Nucleus accumbens (tissue), 56 donors: Measurements from ENCODE around the gene FCHSD2.
"Not testable (repeated sequence)": the region's sequence is repeated elsewhere in the genome, so short reads cannot be mapped to it uniquely, and the experiment has no call there.

ENCODE experiments used
- DNase-seq, 56 donors: peaks; one replicate each; lab custom pipeline; 2025; lab: John Stamatoyannopoulos, UW

The FCHSD2 gene

DNA sequence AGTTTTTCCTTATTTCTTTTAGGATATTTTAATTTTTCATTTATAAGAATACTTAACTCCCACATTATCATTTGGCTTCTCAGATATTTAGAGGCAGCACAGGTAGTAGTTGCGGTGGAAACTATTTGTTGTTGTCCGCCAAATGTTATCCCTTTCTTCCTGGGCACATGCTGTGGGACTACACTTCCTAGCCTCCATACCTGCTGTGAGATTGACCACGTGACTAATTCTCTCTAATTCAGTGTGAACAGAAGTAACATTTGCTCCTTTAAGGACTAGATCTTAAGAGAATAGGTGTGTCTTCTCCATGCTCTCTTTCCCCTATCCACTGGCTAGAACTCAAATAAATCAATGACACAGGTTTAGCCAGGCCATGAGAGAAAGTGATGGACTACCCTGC lies 191.4 kb downstream of the FCHSD2 start:
- no peak for DNase-seq

DNA sequence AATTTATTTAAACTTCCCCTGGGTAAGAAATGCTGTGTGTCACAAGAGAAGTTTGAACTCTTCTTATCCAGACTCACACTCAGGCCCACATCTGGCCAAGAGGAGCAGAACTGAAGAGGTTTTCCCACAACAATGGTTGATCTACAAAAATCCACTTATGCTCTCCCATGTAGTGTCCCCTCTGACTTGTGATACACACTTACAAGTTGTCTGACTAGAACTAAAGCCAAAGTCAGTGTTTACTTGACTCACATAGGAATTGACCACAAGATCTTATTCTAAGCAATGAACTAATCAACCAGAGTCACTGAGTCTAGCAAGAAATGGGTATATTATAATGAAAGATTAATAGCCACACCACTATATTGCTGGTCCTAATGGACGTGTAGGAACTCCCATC lies 194.9 kb downstream of the FCHSD2 start:
- DNase-seq, result no peak

DNA sequence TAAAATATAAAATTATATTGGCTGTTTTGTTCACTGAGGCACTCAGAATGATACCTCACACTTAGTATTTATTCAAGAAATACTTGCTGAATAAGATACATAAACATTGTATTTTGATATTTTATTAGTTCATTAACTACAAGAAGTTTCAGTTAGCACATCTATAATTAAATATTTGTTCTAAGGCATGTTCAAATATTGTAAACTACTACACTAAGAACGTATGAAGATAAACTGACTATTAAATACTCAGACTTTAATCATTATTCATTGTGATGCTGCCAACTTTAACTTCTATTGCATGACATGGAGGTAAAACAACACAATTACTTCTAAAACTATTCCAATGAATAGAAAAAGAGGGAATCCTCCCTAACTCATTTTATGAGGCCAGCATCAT lies 198.5 kb downstream of the FCHSD2 start:
- DNase-seq, result no peak

DNA sequence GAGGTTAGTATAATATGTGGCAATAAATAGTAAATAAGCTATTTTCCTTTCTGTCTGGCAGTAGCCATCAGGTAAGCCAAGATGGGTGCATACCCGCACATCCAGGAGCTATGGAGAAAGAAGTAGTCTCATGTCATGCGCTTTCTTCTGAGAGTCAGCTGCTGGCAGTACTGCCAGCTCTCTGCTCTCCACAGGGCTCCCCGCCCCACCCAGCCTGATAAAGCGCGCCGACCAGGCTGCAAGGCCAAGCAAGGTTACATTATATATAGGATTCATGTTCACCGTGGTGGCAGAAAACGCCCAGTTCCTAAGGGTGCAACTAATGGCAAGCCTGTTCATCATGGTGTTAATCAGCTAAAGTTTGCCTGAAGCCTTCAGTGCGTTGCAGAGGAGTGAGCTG lies 201.7 kb downstream of the FCHSD2 start:
- DNase-seq, result no peak

GRCh38 chr11:72939031-72939430 lies 203.1 kb downstream of the FCHSD2 start:
- DNase-seq, result no peak

DNA sequence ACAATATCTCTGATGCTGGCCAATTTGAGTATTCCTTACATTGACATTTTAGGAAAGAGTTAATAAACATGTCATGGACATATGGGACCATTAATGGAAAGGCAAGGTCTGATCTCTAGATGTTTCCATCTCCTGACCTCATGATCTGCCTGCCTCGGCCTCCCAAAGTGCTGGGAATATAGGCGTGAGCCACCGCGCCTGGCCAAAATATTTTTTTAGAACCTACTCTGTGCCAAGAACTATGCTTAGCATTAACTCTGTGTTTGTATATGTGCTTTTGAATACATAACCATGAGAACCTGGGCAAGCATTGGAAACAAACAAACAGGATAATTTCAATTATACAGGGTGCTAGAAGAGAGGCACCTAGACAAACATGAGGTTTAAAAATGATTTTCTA lies 204.7 kb downstream of the FCHSD2 start:
- no peak for DNase-seq

DNA sequence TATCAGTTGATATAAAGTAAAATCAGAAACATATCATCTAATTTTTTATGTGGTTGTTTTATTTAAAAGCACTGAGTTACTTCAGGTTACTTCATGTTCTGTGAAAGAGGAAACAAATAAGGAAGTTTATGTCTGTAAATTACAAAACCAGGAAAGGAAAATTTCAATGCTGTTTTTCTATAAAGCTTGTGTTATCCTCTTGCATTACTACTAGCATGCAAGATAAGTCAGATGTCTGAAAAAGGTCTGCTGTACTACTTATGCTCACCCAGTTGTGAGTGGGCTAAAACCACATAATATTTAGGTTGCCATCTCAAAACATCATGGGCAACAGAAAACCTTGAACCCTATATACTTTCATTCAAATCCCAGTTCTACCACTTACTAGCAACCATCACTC lies 206.4 kb downstream of the FCHSD2 start:
- no peak for DNase-seq

- no peak for DNase-seq
Observed at GRCh38 chr11:72932132-72932570, 210.0 kb downstream of the FCHSD2 start.

- DNase-seq, result no peak
Observed at GRCh38 chr11:72930008-72930407, 212.1 kb downstream of the FCHSD2 start.

- DNase-seq, result no peak
Observed at GRCh38 chr11:72929256-72929655, 212.9 kb downstream of the FCHSD2 start.

- DNase-seq, result no peak
Observed at GRCh38 chr11:72927380-72927779, 214.7 kb downstream of the FCHSD2 start.

- DNase-seq, result no peak
Observed at GRCh38 chr11:72926076-72926475, 216.0 kb downstream of the FCHSD2 start.

DNA sequence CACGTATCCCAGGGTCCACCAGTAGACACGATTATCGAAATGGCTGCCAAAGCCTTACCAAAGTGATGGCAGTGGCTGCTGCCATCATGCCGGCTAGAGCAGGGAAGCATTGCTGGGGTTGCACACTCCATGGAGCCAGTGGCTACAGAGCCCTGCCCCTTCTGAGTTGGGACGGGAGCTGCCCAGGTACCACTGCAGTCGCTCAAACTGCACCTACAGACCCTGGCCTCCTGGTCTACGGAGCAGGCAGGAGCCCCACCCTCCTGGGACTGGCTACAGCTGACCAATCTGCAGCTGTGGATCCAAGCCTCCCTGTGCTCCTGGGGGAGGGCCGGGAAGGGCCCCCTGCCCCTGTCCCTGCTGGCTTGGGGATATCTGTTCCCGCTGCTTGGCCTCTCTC lies 216.5 kb downstream of the FCHSD2 start:
- DNase-seq, result no peak

GRCh38 chr11:72924568-72925190 lies 217.4 kb downstream of the FCHSD2 start:
- no peak for DNase-seq

DNA sequence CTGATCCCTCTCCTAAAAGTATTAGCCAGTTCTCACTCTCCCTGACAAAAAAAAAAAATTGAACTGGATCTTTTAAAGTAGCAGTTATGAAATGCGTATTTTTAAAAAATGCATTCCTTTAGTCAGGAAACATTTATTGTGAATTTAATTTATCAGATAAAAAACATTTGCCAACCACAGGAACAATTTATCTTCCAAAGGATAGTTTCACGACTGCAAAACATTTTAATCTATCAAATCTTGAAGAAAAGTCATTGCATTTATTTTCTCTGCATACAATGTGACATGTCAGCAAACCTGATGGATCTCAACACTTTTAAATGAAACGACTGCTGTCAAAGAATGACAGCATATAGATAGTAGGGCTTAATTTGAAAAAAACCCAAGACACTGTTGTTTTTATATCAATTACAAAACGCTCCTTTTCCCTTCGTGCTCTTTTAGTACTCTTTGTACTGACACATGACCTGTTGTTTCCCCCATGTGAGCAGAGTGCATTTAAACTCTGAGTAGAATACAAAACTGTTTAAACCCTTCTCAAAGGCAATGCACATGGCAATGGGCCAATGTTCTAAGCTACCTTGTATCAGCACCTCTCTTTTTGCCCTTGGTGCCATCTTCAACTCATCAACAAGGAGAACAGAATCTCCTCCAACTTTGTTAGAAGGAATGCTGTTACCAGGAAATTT lies 220.9 kb downstream of the FCHSD2 start:
- DNase-seq, result no peak

DNA sequence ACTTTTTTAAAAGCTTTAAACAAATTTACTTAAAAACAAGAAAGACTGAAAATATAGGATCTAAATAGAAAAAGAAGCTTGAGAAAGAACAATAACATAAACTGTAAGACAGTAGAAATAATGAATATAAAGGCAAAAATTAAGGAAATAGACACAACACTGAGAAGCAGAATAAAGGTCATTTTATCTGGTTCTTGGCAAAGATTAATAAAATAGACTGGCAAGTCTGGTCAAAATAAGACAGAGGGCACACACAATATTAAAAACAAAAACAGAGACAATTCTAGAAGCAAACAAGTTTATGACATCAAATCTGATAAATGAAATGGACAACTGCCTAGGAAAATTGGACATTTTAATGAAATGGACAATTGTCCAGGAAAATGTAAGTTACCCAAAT lies 222.1 kb downstream of the FCHSD2 start:
- DNase-seq, result no peak

GRCh38 chr11:72918851-72919250 lies 223.3 kb downstream of the FCHSD2 start:
- no peak for DNase-seq

- no peak for DNase-seq
Observed at GRCh38 chr11:72912253-72912652, 229.9 kb downstream of the FCHSD2 start.

DNA sequence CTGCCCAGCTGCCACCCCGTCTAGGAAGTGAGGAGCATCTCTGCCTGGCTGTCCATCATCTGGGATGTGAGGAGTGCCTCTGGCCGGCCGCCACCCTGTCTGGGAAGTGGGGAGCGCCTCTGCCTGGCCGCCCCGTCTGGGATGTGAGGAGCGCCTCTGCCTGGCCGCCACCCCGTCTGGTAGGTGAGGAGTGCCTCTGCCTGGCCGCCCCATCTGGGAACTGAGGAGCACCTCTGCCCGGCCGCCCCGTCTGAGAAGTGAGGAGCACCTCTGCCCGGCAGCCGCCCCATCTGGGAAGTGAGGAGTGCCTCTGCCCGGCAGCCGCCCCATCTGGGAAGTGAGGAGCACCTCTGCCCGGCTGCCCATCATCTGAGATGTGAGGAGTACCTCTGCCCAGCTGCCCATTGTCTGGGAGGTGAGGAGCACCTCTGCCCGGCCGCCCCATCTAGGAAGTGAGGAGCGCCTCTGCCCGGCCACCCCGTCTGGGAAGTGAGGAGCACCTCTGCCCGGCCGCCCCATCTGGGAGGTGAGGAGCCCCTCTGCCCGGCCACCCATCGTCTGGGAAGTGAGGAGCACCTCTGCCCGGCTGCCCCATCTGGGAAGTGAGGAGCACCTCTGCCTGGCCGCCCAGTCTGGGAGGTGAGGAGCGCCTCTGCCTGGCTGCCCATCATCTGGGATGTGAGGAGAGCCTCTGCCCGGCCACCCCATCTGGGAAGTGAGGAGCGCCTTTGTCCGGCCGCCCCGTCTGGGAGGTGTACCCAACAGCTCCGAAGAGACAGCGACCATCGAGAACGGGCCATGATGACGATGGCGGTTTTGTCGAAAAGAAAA lies 232.3 kb downstream of the FCHSD2 start:
- DNase-seq, result not testable (repeated sequence)

DNA sequence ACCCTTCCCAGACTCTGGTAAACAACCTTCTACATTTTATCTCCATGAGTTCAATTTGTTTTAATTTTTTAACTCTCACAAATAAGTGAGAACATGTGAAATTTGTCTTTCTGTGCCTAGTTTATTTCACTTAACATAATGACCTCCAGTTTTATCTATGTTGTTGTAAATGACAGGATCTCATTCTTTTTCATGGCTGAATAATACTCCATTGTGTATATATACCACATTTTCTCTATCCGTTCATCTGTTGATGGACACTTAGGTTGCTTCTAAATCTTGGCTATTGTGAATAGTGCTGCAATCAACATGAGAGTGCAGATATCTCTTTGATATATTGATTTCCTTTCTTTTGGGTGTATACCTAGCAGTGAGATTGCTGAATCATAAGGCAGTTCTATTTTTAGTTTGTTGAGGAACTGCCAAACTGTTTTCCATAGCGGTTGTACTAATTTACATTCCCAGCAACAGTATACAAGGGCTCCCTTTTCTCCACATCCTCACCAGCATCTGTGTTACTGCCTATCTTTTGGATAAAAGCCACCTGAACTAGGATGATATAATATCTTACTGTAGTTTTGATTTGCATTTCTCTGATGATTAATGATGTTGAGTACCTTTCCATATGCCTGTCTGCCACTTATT lies 234.0 kb downstream of the FCHSD2 start:
- DNase-seq, result no peak

GRCh38 chr11:72904016-72904415 lies 238.1 kb downstream of the FCHSD2 start:
- no peak for DNase-seq
